K562 (cell line): ENCODE measurements around the gene CLCN1. TPM values are rescaled to one million over a fixed set of nuclear protein-coding genes. Genes with fewer than 3 reads are reported as not detected.

Experiments used
- ADNP ChIP-seq: fragments of 200-800 bp; sonication (Bioruptor generic); IDR thresholded peaks from 2 replicates; pipeline ENCODE4 v1.6.1; 2016; ENCODE audit warnings: missing genetic modification characterization, missing compliant biosample characterization
- DPF2 ChIP-seq: fragments of 450-650 bp; IDR thresholded peaks from 2 replicates; pipeline ENCODE4 v1.6.1; 2016
- HMG20B ChIP-seq: fragments of 250-450 bp; sonication (Bioruptor Pico); IDR thresholded peaks from 2 replicates; pipeline ENCODE4 v1.5.0; 2021; ENCODE audit warnings: mild to moderate bottlenecking
- NCOR1 ChIP-seq: fragments of 450-650 bp; IDR thresholded peaks from 2 replicates; pipeline ENCODE4 v1.6.1; 2016; ENCODE audit warnings: mild to moderate bottlenecking, moderate library complexity
- NFE2 ChIP-seq: IDR thresholded peaks from 2 replicates; pipeline ENCODE4 v1.6.1; 2014; ENCODE audit warnings: antibody characterized with exemption, low read depth
- NR3C1 ChIP-seq: sonication (generic); formaldehyde crosslinking; IDR thresholded peaks from 2 replicates; pipeline ENCODE4 v1.8.1; 2022; ENCODE audit warnings: missing genetic modification reagents
- PCBP2 ChIP-seq: fragments of 200-400 bp; formaldehyde crosslinking; IDR thresholded peaks from 2 replicates; pipeline ENCODE4 v1.6.1; 2018; ENCODE audit warnings: low read length, low read depth, mild to moderate bottlenecking, moderate library complexity; ENCODE audit not compliant: poor library complexity, severe bottlenecking
- POLR2AphosphoS5 ChIP-seq: IDR thresholded peaks from 2 replicates; pipeline ENCODE4 v1.6.1; 2011; ENCODE audit warnings: mild to moderate bottlenecking, low read depth, low read length, moderate library complexity; ENCODE audit not compliant: control insufficient read depth, insufficient read depth
- PYGO2 ChIP-seq: fragments of 450-650 bp; IDR thresholded peaks from 2 replicates; pipeline ENCODE4 v1.6.1; 2016; ENCODE audit warnings: mild to moderate bottlenecking, missing genetic modification characterization, moderate library complexity, missing compliant biosample characterization
- RAD21 ChIP-seq, 2 experiments: fragments of 250-450 bp in 1 of 2; fragments of 450-650 bp in 1 of 2; sonication (Bioruptor Pico) in 1 of 2; formaldehyde crosslinking in 1 of 2; IDR thresholded peaks in 1 of 2; conservative IDR thresholded peaks in 1 of 2; 2 replicates each; pipeline versions ENCODE4 v1.4.0 to v1.8.0; 2020 to 2022; ENCODE audit warnings: mild to moderate bottlenecking in 2 of 2, moderate library complexity in 1 of 2
- TEAD2 ChIP-seq: fragments of 450-650 bp; IDR thresholded peaks from 2 replicates; pipeline ENCODE4 v1.6.1; 2016; ENCODE audit warnings: missing genetic modification characterization, control low read depth, missing compliant biosample characterization
- ZNF41 ChIP-seq: fragments of 250-450 bp; sonication (Bioruptor Pico); conservative IDR thresholded peaks from 2 replicates; pipeline ENCODE4 v1.4.0; 2020; ENCODE audit warnings: mild to moderate bottlenecking
- ZNF445 ChIP-seq: fragments of 250-450 bp; sonication (Bioruptor Pico); IDR thresholded peaks from 2 replicates; pipeline ENCODE4 v1.4.0; 2020; ENCODE audit warnings: low read depth, mild to moderate bottlenecking, moderate library complexity
- ZNF507 ChIP-seq: conservative IDR thresholded peaks from 2 replicates; pipeline ENCODE4 v1.6.1; 2017; ENCODE audit warnings: missing genetic modification characterization, missing compliant biosample characterization
- polyA plus RNA-seq, 8 experiments: library from polyadenylated mRNA; depleted of rRNA in 4 of 8; stranded (reverse) in 5 of 8; unstranded in 3 of 8; fragments of >200 nt; fragmentation: Nextera tagmentation in 2 of 8; fragmentation: Illumina TruSeq in 1 of 8; extraction: Ambion mirVana in 2 of 8; extraction: Trizol in 1 of 8; gene quantifications; 2 replicates each; pipeline versions ENCODE4 v1.2.1 to v1.2.3, GENCODE V29; 2011 to 2014; ENCODE audit warnings: inconsistent platforms in 1 of 8, missing spikeins in 1 of 8
- total RNA-seq, 7 experiments: library from RNA; depleted of rRNA in 6 of 7; stranded (reverse); fragments of >200 nt in 6 of 7; fragmentation: Illumina TruSeq in 2 of 7; extraction: Trizol in 2 of 7; gene quantifications; 2 replicates each; pipeline versions ENCODE4 v1.2.1 to v1.2.3, GENCODE V29; 2011 to 2021; ENCODE audit warnings: low replicate concordance in 1 of 7
- TF ChIP-seq, protein P1 (sequence below): fragments of 450-650 bp; IDR thresholded peaks from 2 replicates; pipeline ENCODE4 v1.6.1; 2016; ENCODE audit warnings: low read depth
- TF ChIP-seq, protein P2 (sequence below): fragments of 250-450 bp; sonication (Bioruptor Pico); IDR thresholded peaks from 2 replicates; pipeline ENCODE4 v1.8.0; 2021; ENCODE audit warnings: mild to moderate bottlenecking, moderate library complexity
- TF ChIP-seq, protein P3 (sequence below): fragments of 450-650 bp; IDR thresholded peaks from 2 replicates; pipeline ENCODE4 v1.6.1; 2016; ENCODE audit warnings: missing biosample characterization, missing genetic modification characterization
- TF ChIP-seq, protein P4 (sequence below): fragments of 250-450 bp; sonication (Bioruptor Pico); IDR thresholded peaks from 2 replicates; pipeline ENCODE4 v1.8.0; 2022; ENCODE audit warnings: moderate library complexity, mild to moderate bottlenecking, inconsistent platforms

CLCN1 gene
- total and polyA plus RNA-seq, 9 of the 15 experiments (the other 6 are each of a cell fraction or from before 2014, with no cell fraction given) = 0.01 to 0.11 (median 0.04) TPM; not detected in 4

DNA sequence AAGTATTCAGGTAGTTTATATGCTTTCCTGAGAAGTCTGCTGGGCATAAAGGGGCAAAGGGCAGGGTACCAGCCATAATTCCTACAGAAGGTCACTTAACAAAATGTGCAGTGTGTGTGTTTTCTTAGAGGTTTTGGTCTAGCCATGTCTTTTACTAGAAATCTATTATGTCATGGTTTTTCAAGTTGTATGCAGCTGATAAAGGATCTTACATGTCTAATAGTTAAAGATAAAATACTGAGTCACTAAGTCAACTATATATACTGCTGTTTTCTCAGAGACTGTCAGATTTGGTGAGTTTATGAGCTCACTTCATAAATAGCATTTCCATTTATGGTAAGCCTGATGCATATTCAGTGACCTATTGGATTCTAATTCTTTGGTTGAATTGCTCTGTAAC lies 20.0 kb upstream of the CLCN1 start (continued):
- TF ChIP-seq, protein P1, sequence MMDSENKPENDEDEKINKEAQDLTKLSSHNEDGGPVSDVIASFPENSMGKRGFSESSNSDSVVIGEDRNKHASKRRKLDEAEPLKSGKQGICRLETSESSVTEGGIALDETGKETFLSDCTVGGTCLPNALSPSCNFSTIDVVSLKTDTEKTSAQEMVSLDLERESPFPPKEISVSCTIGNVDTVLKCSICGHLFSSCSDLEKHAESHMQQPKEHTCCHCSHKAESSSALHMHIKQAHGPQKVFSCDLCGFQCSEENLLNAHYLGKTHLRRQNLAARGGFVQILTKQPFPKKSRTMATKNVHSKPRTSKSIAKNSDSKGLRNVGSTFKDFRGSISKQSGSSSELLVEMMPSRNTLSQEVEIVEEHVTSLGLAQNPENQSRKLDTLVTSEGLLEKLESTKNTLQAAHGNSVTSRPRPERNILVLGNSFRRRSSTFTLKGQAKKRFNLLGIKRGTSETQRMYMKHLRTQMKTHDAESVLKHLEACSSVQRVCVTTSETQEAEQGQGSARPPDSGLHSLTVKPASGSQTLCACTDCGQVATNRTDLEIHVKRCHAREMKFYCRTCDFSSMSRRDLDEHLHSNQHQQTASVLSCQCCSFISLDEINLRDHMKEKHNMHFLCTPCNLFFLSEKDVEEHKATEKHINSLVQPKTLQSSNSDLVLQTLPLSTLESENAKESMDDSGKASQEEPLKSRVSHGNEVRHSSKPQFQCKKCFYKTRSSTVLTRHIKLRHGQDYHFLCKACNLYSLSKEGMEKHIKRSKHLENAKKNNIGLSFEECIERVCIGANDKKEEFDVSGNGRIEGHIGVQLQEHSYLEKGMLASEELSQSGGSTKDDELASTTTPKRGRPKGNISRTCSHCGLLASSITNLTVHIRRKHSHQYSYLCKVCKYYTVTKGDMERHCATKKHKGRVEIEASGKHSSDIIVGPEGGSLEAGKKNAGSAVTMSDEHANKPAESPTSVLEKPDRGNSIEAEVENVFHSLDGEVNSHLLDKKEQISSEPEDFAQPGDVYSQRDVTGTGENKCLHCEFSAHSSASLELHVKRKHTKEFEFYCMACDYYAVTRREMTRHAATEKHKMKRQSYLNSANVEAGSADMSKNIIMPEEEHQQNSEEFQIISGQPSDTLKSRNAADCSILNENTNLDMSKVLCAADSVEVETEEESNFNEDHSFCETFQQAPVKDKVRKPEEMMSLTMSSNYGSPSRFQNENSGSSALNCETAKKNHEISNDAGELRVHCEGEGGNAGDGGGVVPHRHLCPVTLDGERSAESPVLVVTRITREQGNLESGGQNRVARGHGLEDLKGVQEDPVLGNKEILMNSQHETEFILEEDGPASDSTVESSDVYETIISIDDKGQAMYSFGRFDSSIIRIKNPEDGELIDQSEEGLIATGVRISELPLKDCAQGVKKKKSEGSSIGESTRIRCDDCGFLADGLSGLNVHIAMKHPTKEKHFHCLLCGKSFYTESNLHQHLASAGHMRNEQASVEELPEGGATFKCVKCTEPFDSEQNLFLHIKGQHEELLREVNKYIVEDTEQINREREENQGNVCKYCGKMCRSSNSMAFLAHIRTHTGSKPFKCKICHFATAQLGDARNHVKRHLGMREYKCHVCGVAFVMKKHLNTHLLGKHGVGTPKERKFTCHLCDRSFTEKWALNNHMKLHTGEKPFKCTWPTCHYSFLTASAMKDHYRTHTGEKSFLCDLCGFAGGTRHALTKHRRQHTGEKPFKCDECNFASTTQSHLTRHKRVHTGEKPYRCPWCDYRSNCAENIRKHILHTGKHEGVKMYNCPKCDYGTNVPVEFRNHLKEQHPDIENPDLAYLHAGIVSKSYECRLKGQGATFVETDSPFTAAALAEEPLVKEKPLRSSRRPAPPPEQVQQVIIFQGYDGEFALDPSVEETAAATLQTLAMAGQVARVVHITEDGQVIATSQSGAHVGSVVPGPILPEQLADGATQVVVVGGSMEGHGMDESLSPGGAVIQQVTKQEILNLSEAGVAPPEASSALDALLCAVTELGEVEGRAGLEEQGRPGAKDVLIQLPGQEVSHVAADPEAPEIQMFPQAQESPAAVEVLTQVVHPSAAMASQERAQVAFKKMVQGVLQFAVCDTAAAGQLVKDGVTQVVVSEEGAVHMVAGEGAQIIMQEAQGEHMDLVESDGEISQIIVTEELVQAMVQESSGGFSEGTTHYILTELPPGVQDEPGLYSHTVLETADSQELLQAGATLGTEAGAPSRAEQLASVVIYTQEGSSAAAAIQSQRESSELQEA = no peak
- TF ChIP-seq NFE2 = no peak; the same call in 1 of the 2 replicates
- TF ChIP-seq PYGO2 (tag) = no peak
- TF ChIP-seq, protein P2, sequence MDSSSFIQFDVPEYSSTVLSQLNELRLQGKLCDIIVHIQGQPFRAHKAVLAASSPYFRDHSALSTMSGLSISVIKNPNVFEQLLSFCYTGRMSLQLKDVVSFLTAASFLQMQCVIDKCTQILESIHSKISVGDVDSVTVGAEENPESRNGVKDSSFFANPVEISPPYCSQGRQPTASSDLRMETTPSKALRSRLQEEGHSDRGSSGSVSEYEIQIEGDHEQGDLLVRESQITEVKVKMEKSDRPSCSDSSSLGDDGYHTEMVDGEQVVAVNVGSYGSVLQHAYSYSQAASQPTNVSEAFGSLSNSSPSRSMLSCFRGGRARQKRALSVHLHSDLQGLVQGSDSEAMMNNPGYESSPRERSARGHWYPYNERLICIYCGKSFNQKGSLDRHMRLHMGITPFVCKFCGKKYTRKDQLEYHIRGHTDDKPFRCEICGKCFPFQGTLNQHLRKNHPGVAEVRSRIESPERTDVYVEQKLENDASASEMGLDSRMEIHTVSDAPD (CRISPR knock-in tag) = no peak
- no peak for TF ChIP-seq TEAD2 (tag)
- TF ChIP-seq DPF2 = 0 out of 2 replicates have a peak, but pooled peaks have one; percentile 28
- TF ChIP-seq ADNP (tag) = no peak
- no peak for TF ChIP-seq NCOR1
- no peak for TF ChIP-seq NR3C1
- TF ChIP-seq POLR2AphosphoS5 = no peak
- no peak for TF ChIP-seq HMG20B (CRISPR knock-in tag)
- no peak for TF ChIP-seq RAD21 (CRISPR knock-in tag; conservative IDR thresholded peaks at IDR 0.05 in 1 of 2, IDR thresholded peaks at IDR 0.05 in 1 of 2)
- TF ChIP-seq, protein P3, sequence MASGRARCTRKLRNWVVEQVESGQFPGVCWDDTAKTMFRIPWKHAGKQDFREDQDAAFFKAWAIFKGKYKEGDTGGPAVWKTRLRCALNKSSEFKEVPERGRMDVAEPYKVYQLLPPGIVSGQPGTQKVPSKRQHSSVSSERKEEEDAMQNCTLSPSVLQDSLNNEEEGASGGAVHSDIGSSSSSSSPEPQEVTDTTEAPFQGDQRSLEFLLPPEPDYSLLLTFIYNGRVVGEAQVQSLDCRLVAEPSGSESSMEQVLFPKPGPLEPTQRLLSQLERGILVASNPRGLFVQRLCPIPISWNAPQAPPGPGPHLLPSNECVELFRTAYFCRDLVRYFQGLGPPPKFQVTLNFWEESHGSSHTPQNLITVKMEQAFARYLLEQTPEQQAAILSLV (tag) = no peak
- TF ChIP-seq ZNF507 (tag) = no peak
- TF ChIP-seq ZNF41 (CRISPR knock-in tag) = no peak
- TF ChIP-seq, protein P4, sequence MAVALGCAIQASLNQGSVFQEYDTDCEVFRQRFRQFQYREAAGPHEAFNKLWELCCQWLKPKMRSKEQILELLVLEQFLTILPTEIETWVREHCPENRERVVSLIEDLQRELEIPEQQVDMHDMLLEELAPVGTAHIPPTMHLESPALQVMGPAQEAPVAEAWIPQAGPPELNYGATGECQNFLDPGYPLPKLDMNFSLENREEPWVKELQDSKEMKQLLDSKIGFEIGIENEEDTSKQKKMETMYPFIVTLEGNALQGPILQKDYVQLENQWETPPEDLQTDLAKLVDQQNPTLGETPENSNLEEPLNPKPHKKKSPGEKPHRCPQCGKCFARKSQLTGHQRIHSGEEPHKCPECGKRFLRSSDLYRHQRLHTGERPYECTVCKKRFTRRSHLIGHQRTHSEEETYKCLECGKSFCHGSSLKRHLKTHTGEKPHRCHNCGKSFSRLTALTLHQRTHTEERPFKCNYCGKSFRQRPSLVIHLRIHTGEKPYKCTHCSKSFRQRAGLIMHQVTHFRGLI (CRISPR knock-in tag) = no peak
- no peak for TF ChIP-seq ZNF445
- no peak for TF ChIP-seq PCBP2
